Gastroesophageal sphincter (tissue), 3 donors: ENCODE data around the gene CHCHD10.

Source experiments
- CTCF ChIP-seq, 4 experiments: fragments of 200-600 bp in 2 of 4; fragments of 450-650 bp in 2 of 4; sonication (generic) in 1 of 4; IDR thresholded peaks; one replicate each; pipeline ENCODE4 v1.5.1; 2017 to 2019; ENCODE audit warnings: antibody characterized with exemption in 4 of 4, mild to moderate bottlenecking in 2 of 4, moderate library complexity in 2 of 4
- EP300 ChIP-seq: sonication (generic); formaldehyde crosslinking; IDR thresholded peaks from one replicate; pipeline ENCODE4 v1.6.1; 2017; ENCODE audit warnings: antibody characterized with exemption, mild to moderate bottlenecking
- POLR2A ChIP-seq, 2 donors: fragments of 450-650 bp; IDR thresholded peaks; one replicate each; pipeline ENCODE4 v1.6.1; 2017; ENCODE audit warnings: antibody characterized with exemption in 2 of 2, mild to moderate bottlenecking in 2 of 2, moderate library complexity in 1 of 2
- POLR2AphosphoS5 ChIP-seq: sonication (generic); formaldehyde crosslinking; IDR thresholded peaks from one replicate; pipeline ENCODE4 v1.6.1; 2017; ENCODE audit warnings: antibody characterized with exemption

DNA sequence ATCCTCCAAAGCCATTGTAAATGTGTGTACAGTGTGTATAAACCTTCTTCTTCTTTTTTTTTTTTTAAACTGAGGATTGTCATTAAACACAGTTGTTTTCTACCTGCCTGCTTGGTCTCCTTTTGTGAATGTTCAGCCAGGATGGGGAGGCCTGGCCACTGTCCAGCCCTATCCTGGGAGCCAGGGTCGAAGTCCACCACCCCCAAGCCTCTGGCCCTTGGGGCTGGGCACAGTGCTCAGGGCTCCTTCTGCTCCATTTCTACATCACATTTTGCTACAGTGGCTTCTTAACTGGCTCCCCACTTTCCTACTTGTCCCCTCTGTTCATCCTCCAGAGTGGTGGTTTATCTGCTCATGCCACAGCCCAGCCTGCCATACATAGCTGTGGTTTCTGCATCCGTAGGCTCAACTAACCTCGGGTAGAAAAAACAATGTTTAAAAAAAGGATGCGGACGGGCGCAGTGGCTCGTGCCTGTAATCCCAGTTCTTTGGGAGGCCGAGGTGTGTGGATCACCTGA lies 16.5 kb upstream of the CHCHD10 start:
- TF ChIP-seq CTCF (IDR thresholded peaks at IDR 0.05), result no peak
- TF ChIP-seq POLR2AphosphoS5, result no peak
- TF ChIP-seq EP300, result no peak
- no peak for TF ChIP-seq POLR2A (IDR thresholded peaks at IDR 0.05)
